Smooth muscle cell (in vitro differentiated cells): ENCODE results near the gene TOP1. TPM values are rescaled to one million over a fixed set of nuclear protein-coding genes. Genes with fewer than 3 reads are reported as not detected.

ENCODE experiments used
- DNase-seq: peaks from one replicate; lab custom pipeline; 2025; ENCODE audit not compliant: unreplicated experiment; lab: John Stamatoyannopoulos, UW
- H2AFZ ChIP-seq: fragments of 200-600 bp; sonication (generic); 2 replicates; pipeline ENCODE4 v1.6.0; 2016; ENCODE audit warnings: antibody characterized with exemption, low read depth, mild to moderate bottlenecking
- H3F3A ChIP-seq: fragments of 200-600 bp; sonication (generic); 2 replicates; pipeline ENCODE4 v1.6.0; 2017; ENCODE audit warnings: antibody characterized with exemption, low read depth
- H3K27ac ChIP-seq: fragments of 200-600 bp; sonication (generic); 2 replicates; pipeline ENCODE4 v1.5.1; 2016; ENCODE audit warnings: low read depth, mild to moderate bottlenecking
- H3K27me3 ChIP-seq: fragments of 200-600 bp; sonication (generic); 2 replicates; pipeline ENCODE4 v1.6.1; 2016; ENCODE audit warnings: low read depth, mild to moderate bottlenecking
- H3K36me3 ChIP-seq: fragments of 200-600 bp; sonication (generic); 2 replicates; pipeline ENCODE4 v1.5.1; 2016; ENCODE audit warnings: low read depth
- H3K4me1 ChIP-seq: fragments of 200-600 bp; sonication (generic); 2 replicates; pipeline ENCODE4 v1.5.1; 2016; ENCODE audit warnings: low read depth
- H3K4me2 ChIP-seq: fragments of 200-600 bp; sonication (generic); 2 replicates; pipeline ENCODE4 v1.6.0; 2016; ENCODE audit warnings: mild to moderate bottlenecking
- H3K4me3 ChIP-seq: fragments of 200-600 bp; sonication (generic); 2 replicates; pipeline ENCODE4 v1.5.1; 2016; ENCODE audit warnings: mild to moderate bottlenecking
- H3K79me2 ChIP-seq: fragments of 200-600 bp; sonication (generic); 2 replicates; pipeline ENCODE4 v1.6.0; 2016; ENCODE audit warnings: low read depth, mild to moderate bottlenecking
- H3K9ac ChIP-seq: fragments of 200-600 bp; sonication (generic); 2 replicates; pipeline ENCODE4 v1.6.0; 2016; ENCODE audit warnings: low read depth
- H3K9me3 ChIP-seq: fragments of 200-600 bp; sonication (generic); replicated peaks from 2 replicates; pipeline ENCODE4 v1.5.1; 2016; ENCODE audit warnings: low read depth
- H4K20me1 ChIP-seq: fragments of 200-600 bp; sonication (generic); 2 replicates; pipeline ENCODE4 v1.6.0; 2016; ENCODE audit warnings: low read depth
- CTCF ChIP-seq: fragments of 200-600 bp; sonication (generic); IDR thresholded peaks from 2 replicates; pipeline ENCODE4 v1.5.1; 2017; ENCODE audit warnings: borderline replicate concordance, mild to moderate bottlenecking, antibody characterized with exemption; ENCODE audit not compliant: insufficient read depth, poor library complexity, severe bottlenecking
- WGBS: methylation state at CpG from one replicate; pipeline ENCODE4 v1.1.7; 2016; ENCODE audit warnings: low lambda C conversion rate; 5-methylcytosine and 5-hydroxymethylcytosine counted together
- polyA plus RNA-seq: library from polyadenylated mRNA; unstranded; fragments of >200 nt; fragmentation: Nextera tagmentation; extraction: Ambion mirVana; gene quantifications from 2 replicates; pipeline ENCODE4 v1.2.1, GENCODE V29; 2016
- total RNA-seq: library from RNA; depleted of rRNA; stranded (reverse); fragments of >200 nt; gene quantifications from 2 replicates; pipeline ENCODE4 v1.2.3, GENCODE V29; 2014

TOP1 gene
- total and polyA plus RNA-seq, 2 experiments from 2014 or later: 17.0 to 28.6 TPM

DNA sequence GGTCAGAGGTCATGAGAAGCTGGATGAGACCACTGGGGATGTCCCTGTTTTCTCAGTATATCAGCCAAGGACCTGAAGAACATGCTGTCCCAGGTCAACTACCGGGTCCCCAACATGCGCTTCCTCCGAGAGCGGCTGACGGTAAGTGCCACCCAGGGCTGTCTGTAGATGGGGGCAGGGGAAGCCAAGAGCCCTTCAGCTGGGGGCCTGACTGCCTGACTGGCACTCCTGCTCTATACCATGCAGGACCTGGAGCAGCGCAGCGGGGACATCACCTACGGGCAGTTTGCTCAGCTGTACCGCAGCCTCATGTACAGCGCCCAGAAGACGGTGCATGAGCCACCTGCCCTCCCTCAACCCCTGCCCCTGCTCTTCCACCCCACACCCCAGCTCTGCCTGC, 133.8 kb downstream of the TOP1 start:
- no peak for DNase-seq
- H3F3A ChIP-seq: no peaks in the 10 kb centered on the region
- H3K27me3 ChIP-seq: no peaks in the 10 kb centered on the region
- H3K9me3 ChIP-seq: no peaks in the 10 kb centered on the region
- no peak overlapping the region for H3K4me2 ChIP-seq
- peaks cover 61% of the 10 kb centered on the region for H4K20me1 ChIP-seq
- peaks cover 15% of the 10 kb centered on the region for H3K79me2 ChIP-seq
- H3K9ac ChIP-seq: no peak overlapping the region
- no peak for TF ChIP-seq CTCF
- H3K4me1 ChIP-seq: no peaks in the 10 kb centered on the region
- H3K4me3 ChIP-seq: no peak overlapping the region
- WGBS: over 99% methylated on average over 11 of the region's 11 CpGs
- H3K27ac ChIP-seq: no peak overlapping the region
- H3K36me3 ChIP-seq: no peaks in the 10 kb centered on the region
- H2AFZ ChIP-seq: no peak overlapping the region

DNA sequence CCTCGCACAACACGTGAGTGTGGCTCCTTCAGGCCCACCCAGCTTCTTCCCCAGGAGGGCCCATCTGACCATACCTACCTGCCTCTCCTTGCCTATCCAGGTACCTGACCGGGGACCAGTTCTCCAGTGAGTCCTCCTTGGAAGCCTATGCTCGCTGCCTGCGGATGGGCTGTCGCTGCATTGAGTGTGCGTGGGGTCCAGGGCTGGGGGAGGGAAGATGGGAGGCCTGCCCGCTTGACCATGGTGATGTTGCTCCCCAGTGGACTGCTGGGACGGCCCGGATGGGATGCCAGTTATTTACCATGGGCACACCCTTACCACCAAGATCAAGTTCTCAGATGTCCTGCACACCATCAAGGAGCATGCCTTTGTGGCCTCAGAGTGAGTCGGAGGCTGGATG, 135.2 kb downstream of the TOP1 start:
- 97% methylated on average over 11 of the region's 11 CpGs for WGBS
- no peak for TF ChIP-seq CTCF
- Histone ChIP-seq H3K4me3 (no peak overlapping the region), H3K27ac (no peak overlapping the region), H3F3A (no peaks in the 10 kb centered on the region), H3K36me3 (no peaks in the 10 kb centered on the region), H3K79me2 (peaks cover under 1% of the 10 kb centered on the region), H3K4me1 (no peaks in the 10 kb centered on the region), H3K9ac (no peak overlapping the region), H3K9me3 (no peaks in the 10 kb centered on the region), H4K20me1 (peaks cover 47% of the 10 kb centered on the region), H2AFZ (no peak overlapping the region), H3K4me2 (no peak overlapping the region), H3K27me3 (no peaks in the 10 kb centered on the region)
- no peak for DNase-seq

DNA sequence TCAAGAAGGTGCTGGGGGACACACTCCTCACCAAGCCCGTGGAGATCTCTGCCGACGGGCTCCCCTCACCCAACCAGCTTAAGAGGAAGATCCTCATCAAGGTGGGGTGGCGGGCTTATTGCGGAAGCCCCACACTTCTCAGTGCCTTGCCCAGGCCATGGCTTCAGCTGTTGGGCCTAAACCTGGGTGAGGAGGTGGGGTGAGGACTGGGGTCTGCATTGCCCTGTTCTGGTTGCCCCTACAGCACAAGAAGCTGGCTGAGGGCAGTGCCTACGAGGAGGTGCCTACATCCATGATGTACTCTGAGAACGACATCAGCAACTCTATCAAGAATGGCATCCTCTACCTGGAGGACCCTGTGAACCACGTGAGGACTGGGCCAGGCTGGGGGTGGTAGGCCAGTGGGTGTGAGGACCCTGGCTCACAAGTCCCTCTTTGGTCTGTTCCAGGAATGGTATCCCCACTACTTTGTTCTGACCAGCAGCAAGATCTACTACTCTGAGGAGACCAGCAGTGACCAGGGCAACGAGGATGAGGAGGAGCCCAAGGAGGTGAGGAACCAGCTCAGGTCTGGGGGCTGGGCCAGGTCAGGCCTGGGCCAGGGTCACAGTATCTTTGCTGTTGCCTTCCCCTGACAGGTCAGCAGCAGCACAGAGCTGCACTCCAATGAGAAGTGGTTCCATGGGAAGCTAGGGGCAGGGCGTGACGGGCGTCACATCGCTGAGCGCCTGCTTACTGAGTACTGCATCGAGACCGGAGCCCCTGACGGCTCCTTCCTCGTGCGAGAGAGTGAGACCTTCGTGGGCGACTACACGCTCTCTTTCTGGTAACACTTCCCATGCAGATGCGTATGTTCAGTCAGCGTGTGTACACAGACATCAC, 136.6 kb downstream of the TOP1 start:
- no peak for DNase-seq
- H3K27ac ChIP-seq: no peak overlapping the region
- H2AFZ ChIP-seq: no peak overlapping the region
- H3K4me3 ChIP-seq: no peak overlapping the region
- no peaks in the 10 kb centered on the region for H3K27me3 ChIP-seq
- H3K36me3 ChIP-seq: no peaks in the 10 kb centered on the region
- TF ChIP-seq CTCF: no peak
- H3K9me3 ChIP-seq: no peaks in the 10 kb centered on the region
- no peak overlapping the region for H3K4me2 ChIP-seq
- WGBS: 95% methylated on average over 24 of the region's 24 CpGs
- H4K20me1 ChIP-seq: peaks cover 35% of the 10 kb centered on the region
- no peaks in the 10 kb centered on the region for H3K79me2 ChIP-seq
- H3F3A ChIP-seq: no peaks in the 10 kb centered on the region
- no peaks in the 10 kb centered on the region for H3K4me1 ChIP-seq
- H3K9ac ChIP-seq: no peak overlapping the region
